Endothelial cell of umbilical vein (primary cell): Measurements from ENCODE around the gene BRF1. TPM values are rescaled to one million over a fixed set of nuclear protein-coding genes. Genes with fewer than 3 reads are reported as not detected.

Experiments
- BruUV-seq: library from RNA; stranded (reverse); fragments of 400-500 nt; replicated peaks from 2 replicates; lab custom pipeline; 2021; lab: Mats Ljungman, UMichigan
- CTCF ChIA-PET: fragments of 300-600, 350-600 bp; sonication (Branson Sonifier 250); formaldehyde crosslinking; loops from one replicate; lab custom pipeline; 2021; ENCODE audit warnings: antibody characterized with exemption, inconsistent platforms; lab: Charles Lee
- POLR2A ChIA-PET: fragments of 300-600, 350-600 bp; sonication (Branson Sonifier 250); formaldehyde crosslinking; loops from one replicate; lab custom pipeline; 2021; ENCODE audit warnings: antibody characterized with exemption, inconsistent platforms; lab: Charles Lee
- DNase-seq: peaks from one replicate; pipeline ENCODE4 v3.0.0-alpha.2; 2011; ENCODE audit warnings: low read depth, low spot score
- FAIRE-seq: peaks from 2 replicates; lab custom pipeline; 2011; peaks lifted over from hg19 to GRCh38; lab: Jason Lieb, UNC
- H2AFZ ChIP-seq: 2 replicates; pipeline ENCODE4 v1.6.0; 2012; ENCODE audit warnings: low read depth, low read length, control low read depth, inconsistent platforms
- H3K27ac ChIP-seq: 2 replicates; pipeline ENCODE4 v1.5.1; 2011; ENCODE audit warnings: low read depth, mild to moderate bottlenecking, control low read depth, low read length, moderate library complexity; ENCODE audit not compliant: insufficient read depth
- H3K27me3 ChIP-seq, 2 experiments: 2 replicates each; pipeline versions ENCODE4 v1.6.0 to v1.6.1; 2011; ENCODE audit warnings: low read length in 2 of 2, mixed read lengths in 1 of 2; ENCODE audit not compliant: control insufficient read depth in 2 of 2, insufficient read depth in 2 of 2
- H3K36me3 ChIP-seq, 2 experiments: 2 replicates in 1 of 2; 3 replicates in 1 of 2; pipeline ENCODE4 v1.5.1; 2011; ENCODE audit warnings: low read length in 2 of 2, mild to moderate bottlenecking in 1 of 2, moderate library complexity in 1 of 2; ENCODE audit not compliant: control insufficient read depth in 2 of 2, insufficient read depth in 2 of 2; ENCODE audit errors: extremely low read depth in 1 of 2
- H3K4me1 ChIP-seq: 3 replicates; pipeline ENCODE4 v1.5.1; 2011; ENCODE audit warnings: mild to moderate bottlenecking, low read length; ENCODE audit not compliant: control insufficient read depth, insufficient read depth; ENCODE audit errors: extremely low read depth
- H3K4me2 ChIP-seq: 2 replicates; pipeline ENCODE4 v1.6.1; 2011; ENCODE audit warnings: low read length, control low read depth, mixed read lengths; ENCODE audit not compliant: insufficient read depth
- H3K4me3 ChIP-seq, 3 experiments: fragments of 200-600 bp in 1 of 3; sonication (generic), shearing (Covaris generic) in 1 of 3; replicated peaks in 1 of 3; 2 replicates each; pipeline ENCODE4 v1.5.1; 2011 to 2016; ENCODE audit warnings: control low read depth in 3 of 3, low read length in 3 of 3, mild to moderate bottlenecking in 2 of 3, inconsistent platforms in 1 of 3, low read depth in 1 of 3, moderate library complexity in 1 of 3; ENCODE audit not compliant: insufficient read depth in 1 of 3
- H3K79me2 ChIP-seq: 2 replicates; pipeline ENCODE4 v1.6.0; 2012; ENCODE audit warnings: low read length, inconsistent platforms; ENCODE audit not compliant: control insufficient read depth, insufficient read depth
- H3K9ac ChIP-seq: replicated peaks from 2 replicates; pipeline ENCODE3; 2011; ENCODE audit warnings: low read length, control low read depth; ENCODE audit not compliant: insufficient read depth; ENCODE audit errors: extremely low read depth
- H3K9me1 ChIP-seq: replicated peaks from 3 replicates; pipeline ENCODE4 v1.6.0; 2011; ENCODE audit warnings: mild to moderate bottlenecking, low read length; ENCODE audit not compliant: control insufficient read depth, insufficient read depth; ENCODE audit errors: extremely low read depth
- H3K9me3 ChIP-seq: replicated peaks from 2 replicates; pipeline ENCODE4 v1.5.1; 2012; ENCODE audit warnings: low read length, inconsistent platforms; ENCODE audit not compliant: control insufficient read depth, insufficient read depth
- H4K20me1 ChIP-seq: replicated peaks from 2 replicates; pipeline ENCODE3; 2011; ENCODE audit warnings: mild to moderate bottlenecking, low read length; ENCODE audit not compliant: control insufficient read depth, insufficient read depth; ENCODE audit errors: extremely low read depth
- CTCF ChIP-seq, 2 donors: IDR thresholded peaks; 1 replicate in 1 of 2; 2 replicates in 1 of 2; pipeline ENCODE4 v1.5.1; 2011; ENCODE audit warnings: low read length in 2 of 2, mild to moderate bottlenecking in 2 of 2, moderate library complexity in 2 of 2, control low read depth in 1 of 2, inconsistent platforms in 1 of 2, low read depth in 1 of 2; ENCODE audit not compliant: insufficient read depth in 1 of 2; ENCODE audit errors: extremely low read depth in 1 of 2
- EZH2 ChIP-seq: IDR thresholded peaks from 2 replicates; pipeline ENCODE4 v1.6.1; 2012; ENCODE audit warnings: borderline replicate concordance, low read depth, mild to moderate bottlenecking, moderate library complexity, low read length, inconsistent platforms; ENCODE audit not compliant: severe bottlenecking
- FOS ChIP-seq: IDR thresholded peaks from 2 replicates; pipeline ENCODE4 v1.6.1; 2011; ENCODE audit warnings: mild to moderate bottlenecking, low read length, moderate library complexity, borderline replicate concordance; ENCODE audit not compliant: insufficient read depth
- GATA2 ChIP-seq: IDR thresholded peaks from 2 replicates; pipeline ENCODE4 v1.7.0; 2011; ENCODE audit warnings: low read depth, mild to moderate bottlenecking, moderate library complexity, mixed read lengths, low read length; ENCODE audit not compliant: insufficient read length, insufficient read depth
- JUN ChIP-seq: IDR thresholded peaks from 2 replicates; pipeline ENCODE4 v1.6.1; 2011; ENCODE audit warnings: borderline replicate concordance, low read depth; ENCODE audit not compliant: insufficient read length, insufficient read depth
- MAX ChIP-seq: IDR thresholded peaks from 2 replicates; pipeline ENCODE4 v1.6.1; 2011; ENCODE audit not compliant: insufficient read depth, insufficient read length
- MYC ChIP-seq: IDR thresholded peaks from one replicate; pipeline ENCODE4 v1.6.1; 2011; ENCODE audit warnings: mild to moderate bottlenecking, low read depth, low read length
- POLR2A ChIP-seq: IDR thresholded peaks from 2 replicates; pipeline ENCODE4 v1.6.1; 2012; ENCODE audit warnings: low read depth, mild to moderate bottlenecking, control low read depth, low read length
- POLR2AphosphoS5 ChIP-seq: IDR thresholded peaks from 2 replicates; pipeline ENCODE4 v1.6.1; 2012; ENCODE audit warnings: low read depth, mild to moderate bottlenecking, control low read depth, low read length, moderate library complexity; ENCODE audit not compliant: insufficient read depth
- dilution Hi-C: fragments of 300-500 bp; cut with MboI; formaldehyde crosslinking; loops from one replicate; pipeline ENCODE4 v1.15.0; 2019; ENCODE audit warnings: low sequenced_read_pairs; ENCODE audit not compliant: extremely low pct_ligation_motif_present
- intact Hi-C: fragments of 100-400 bp; cut with micrococcal nuclease; formaldehyde crosslinking; loops from one replicate; pipeline ENCODE4 v1.10.0; 2022
- polyA plus RNA-seq, 4 experiments: library from polyadenylated mRNA; depleted of rRNA in 3 of 4; stranded (reverse) in 3 of 4; unstranded in 1 of 4; fragments of >200 nt; gene quantifications; 2 replicates each; pipeline versions ENCODE4 v1.2.1 to v1.2.3, GENCODE V29; 2011 to 2012; ENCODE audit warnings: missing spikeins in 1 of 4
- total RNA-seq: library from RNA; stranded (reverse); gene quantifications from 2 replicates; pipeline ENCODE4 v1.2.3, GENCODE V29; 2021

BRF1 gene
- total and polyA plus RNA-seq, 2 donors (not counting 3 experiments of a cell fraction or from before 2014, with no cell fraction given) = 19.0 to 47.2 TPM

DNA sequence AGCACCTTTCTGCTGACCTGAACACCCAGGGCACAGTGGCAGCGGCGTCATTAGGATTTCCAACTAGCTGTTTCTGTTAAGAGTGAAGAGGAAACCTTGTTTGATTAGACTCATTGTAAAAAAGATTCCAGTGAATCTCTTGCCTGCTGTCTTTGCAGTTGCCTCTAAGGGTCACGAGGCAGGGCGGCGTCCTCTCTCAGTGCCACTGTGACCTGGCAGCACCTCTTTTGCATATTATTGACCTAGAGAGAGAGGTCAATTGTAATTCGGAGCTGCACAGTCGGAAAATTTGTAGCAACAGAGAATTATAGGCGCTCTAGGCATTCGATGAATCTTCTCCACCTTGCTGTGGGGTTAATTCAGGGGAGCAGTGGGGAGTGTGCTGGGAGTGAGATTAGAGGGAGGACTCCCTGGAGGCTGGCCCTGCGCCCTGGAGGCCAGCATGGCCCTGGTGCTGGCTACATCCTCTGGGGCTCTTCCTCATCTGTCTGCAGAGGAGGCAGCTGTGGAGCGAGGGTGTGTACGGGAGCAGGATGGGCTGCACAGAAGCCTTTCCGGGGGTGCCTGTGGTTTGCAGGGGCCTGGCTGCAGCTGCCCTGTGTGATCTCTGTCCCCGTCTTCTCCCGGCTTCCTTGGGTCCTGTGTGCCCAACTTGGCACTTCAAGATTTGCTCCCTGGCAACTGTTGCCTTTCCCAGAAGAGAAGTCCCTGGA lies 28.0 kb upstream of the BRF1 start:
- dilution Hi-C loops = no loop called here
- FAIRE-seq (no peak), DNase-seq (no peak)
- Histone ChIP-seq H3K4me2 (no peak overlapping the region), H3K9me3 (no peaks in the 10 kb centered on the region), H3K9me1 (no peaks in the 10 kb centered on the region), H3K27ac (no peak overlapping the region), H4K20me1 (no peaks in the 10 kb centered on the region), H2AFZ (no peak overlapping the region), H3K4me1 (peaks cover 11% of the 10 kb centered on the region), H3K27me3 (no peaks in the 10 kb centered on the region), H3K4me3 (no peak overlapping the region), H3K79me2 (peaks cover 18% of the 10 kb centered on the region), H3K9ac (no peak overlapping the region), H3K36me3 (no peaks in the 10 kb centered on the region)
- TF ChIP-seq JUN = no peak
- no peak for TF ChIP-seq POLR2AphosphoS5
- TF ChIP-seq GATA2 = no peak
- TF ChIP-seq FOS = no peak
- intact Hi-C loops = no loop called here
- no TSS peak for BruUV-seq
- CTCF ChIA-PET = interaction anchor here (0.9 to 1.2 kb wide), 2 partner anchors 12 to 160 kb away, joined by 3 read pairs; partner anchors contain the start of gene JAG2
- POLR2A ChIA-PET = interaction anchor here (0.6 kb wide), 1 partner anchor 32 kb away, joined by 4 read pairs; no protein-coding TSS in a partner anchor

DNA sequence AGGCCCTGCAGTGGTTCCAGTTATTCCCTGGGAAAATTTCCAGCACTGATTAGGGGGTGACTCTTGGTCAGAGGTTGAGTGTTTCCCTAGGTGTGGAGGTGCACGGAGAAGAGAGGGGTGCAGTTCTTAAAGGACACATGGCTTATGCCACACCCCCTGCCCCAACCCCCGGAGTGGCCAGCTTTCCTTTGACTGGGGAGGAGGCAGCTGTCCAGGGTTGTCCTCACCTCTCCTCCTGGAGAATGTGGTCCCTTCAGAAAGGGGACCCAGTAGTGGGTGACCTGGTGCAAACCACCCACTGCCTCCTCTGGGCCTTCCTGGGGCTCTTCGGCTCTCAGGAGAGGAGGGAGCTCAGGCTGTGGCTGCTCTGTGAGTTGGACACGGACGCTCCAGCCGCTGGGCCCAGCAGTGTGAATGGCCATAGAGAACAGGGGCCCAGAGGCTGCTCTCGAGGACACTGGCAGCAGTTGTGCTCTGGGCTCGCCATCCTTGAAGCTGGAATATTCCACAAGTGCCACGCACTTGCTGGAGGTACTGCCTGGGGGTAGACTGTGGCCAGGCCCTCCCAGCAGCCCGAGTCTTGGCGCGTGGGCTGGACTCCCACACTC lies 27.4 kb upstream of the BRF1 start:
- H3K4me2 ChIP-seq = no peak overlapping the region
- peaks cover 22% of the 10 kb centered on the region for H3K79me2 ChIP-seq
- no peak for DNase-seq
- no peak for FAIRE-seq
- no peaks in the 10 kb centered on the region for H3K9me1 ChIP-seq
- no peak overlapping the region for H3K9ac ChIP-seq
- POLR2A ChIA-PET = interaction anchor here (0.6 kb wide), 1 partner anchor 31 kb away, joined by 4 read pairs; no protein-coding TSS in a partner anchor
- no TSS peak for BruUV-seq
- no peak overlapping the region for H3K27ac ChIP-seq
- CTCF ChIA-PET = interaction anchor here (1.2 kb wide), 1 partner anchor 159 kb away, joined by 3 read pairs; the partner anchor contains the start of gene JAG2
- H3K4me3 ChIP-seq = no peak overlapping the region
- H3K27me3 ChIP-seq = no peaks in the 10 kb centered on the region
- no peak overlapping the region for H2AFZ ChIP-seq
- intact Hi-C loops (no loop called here), dilution Hi-C loops (no loop called here)
- H3K4me1 ChIP-seq = peaks cover 11% of the 10 kb centered on the region
- no peaks in the 10 kb centered on the region for H3K36me3 ChIP-seq
- H3K9me3 ChIP-seq = no peaks in the 10 kb centered on the region
- TF ChIP-seq POLR2A (no peak), FOS (no peak), EZH2 (no peak), JUN (no peak), POLR2AphosphoS5 (no peak), MYC (no peak), CTCF (IDR thresholded peaks at IDR 0.05; ENCODE audit: extremely low read depth in 1 of 2, insufficient read depth in 1 of 2, low read depth in 1 of 2, low read length in 2 of 2) (no peak), GATA2 (no peak), MAX (no peak)
- no peaks in the 10 kb centered on the region for H4K20me1 ChIP-seq
